ENCODE results near the gene GORASP1.

GORASP1 gene

DNA sequence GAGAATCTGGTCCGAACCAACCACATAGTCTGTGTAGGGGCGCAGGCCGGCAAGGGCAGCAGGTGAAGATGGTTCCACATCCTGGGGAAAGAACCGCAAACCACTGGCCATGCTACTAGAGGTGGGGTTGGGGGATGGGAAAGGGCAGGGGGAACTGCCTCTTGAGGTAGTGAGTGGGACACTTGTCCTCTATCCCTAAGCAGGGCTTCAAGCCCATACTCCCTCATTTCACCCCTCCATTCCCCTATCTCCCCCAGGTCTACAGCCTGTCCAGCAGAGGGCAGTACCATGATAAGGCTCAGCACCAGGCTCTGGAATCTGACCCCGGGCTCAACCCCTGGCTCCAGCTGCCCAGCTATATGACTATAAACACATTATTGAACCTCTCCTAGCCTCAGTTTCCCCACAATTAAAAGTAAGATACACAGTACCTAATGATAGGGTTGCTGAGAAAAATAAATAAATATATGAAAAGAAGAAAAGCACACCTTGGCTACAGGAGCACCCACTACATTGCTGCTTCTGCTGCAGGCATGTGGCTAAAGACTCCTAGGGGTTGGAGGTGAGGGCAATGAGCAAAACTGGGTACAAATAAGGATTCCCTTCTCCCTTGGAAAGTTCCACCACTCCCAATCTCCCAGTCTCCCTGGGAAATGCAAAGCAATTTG, 6.3 kb downstream of the GORASP1 start:
- DNase-seq = peak; percentile 63

DNA sequence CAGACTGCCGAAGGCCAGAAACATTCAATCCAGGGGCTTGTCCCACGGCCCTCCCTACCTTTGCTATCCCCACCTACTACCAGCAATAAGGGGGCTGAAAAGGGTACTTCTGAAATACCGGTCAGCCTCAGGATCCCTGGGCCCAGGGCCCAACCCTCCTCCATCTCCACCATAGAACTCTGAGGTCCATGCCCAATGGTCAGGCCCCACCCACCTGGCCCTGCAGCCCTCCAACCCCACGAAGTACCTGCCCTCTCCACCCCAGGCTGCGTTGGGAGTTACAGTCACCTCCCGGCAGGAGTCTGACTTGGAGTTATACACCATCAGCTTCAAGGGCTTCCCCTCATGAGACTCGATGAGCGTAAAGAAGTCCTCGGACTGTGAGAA, 6.9 kb downstream of the GORASP1 start:
- no peak for DNase-seq

DNA sequence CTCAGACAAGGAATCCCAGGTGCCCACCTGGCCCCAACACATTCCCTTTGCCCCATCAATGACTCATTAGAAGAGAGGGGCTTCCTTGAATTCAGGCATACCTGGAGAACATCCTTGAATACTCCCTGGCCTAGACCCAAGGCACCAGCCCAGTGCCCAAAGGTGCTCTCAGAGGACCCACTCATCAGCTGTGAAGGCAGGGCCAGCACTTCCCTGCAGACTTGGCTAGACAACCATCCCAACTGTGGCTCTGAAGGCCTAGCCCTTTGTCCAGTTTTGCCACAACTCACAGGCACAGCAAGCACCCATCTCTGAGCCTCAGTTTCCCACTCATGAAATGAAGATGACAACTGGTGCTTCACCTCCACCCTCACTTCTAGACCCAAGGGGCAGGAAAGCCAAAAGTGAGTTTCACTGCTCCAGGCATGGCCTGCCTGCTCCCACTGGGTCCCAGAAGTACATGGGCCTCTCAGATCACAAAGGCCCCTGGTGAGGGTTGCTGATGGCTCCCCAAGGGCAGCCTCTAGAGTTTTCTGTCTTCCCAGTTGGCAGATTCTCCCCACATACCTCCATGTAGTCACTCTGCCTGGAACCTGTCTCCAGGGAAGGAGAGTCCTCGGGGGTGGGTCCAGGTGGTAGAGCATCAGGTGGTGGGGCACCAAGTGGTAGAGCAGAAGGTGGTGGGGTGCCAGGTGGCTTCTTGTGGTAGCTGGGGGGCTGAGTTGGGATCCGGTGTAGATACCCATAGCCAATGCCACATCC, 7.5 kb downstream of the GORASP1 start:
- DNase-seq = no peak

DNA sequence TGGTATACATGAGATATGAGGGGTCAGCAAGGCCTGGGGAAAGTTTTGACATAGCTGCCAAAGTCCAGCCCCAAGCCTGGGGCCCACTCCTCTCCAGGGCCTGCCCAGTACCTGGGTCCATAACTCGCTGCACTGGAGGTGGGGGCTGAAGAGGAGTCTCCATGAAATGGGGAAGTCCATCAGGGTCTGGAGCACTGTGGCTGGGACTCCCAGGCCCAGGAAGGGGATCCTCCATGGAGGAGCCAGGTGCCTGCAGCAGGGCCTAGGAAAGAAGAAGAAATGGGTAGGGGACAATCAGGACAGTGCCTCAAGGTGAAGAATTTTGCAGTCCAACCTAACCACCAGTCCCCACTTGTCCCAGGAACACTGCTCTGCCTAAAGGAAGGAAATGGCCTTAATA, 8.2 kb downstream of the GORASP1 start:
- no peak for DNase-seq

DNA sequence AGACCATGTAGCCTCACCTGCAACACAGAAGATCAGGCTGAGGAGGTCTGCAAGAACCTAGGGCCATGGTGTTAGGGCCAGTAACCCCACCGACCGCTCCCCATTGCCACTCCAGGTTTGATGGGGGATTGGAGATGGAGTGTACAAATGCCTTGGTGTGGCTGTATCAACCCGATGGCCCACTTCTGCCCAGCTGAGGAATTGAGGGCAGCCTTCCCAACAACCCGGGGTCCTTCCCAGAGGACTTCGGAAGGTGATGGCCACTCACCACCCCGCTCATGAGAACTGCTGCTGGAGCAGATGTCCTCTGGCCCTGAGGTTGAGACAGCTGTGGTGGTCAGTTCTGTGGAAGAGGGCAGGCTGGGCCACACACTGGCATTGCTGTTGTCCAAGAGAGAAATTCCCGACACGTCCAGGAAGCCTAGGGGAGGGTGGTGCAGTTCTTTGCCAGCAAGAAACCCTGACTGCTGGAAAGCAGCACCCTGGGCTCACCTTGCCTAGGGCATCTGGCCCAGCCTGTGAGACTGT, 8.9 kb downstream of the GORASP1 start:
- no peak for DNase-seq

DNA sequence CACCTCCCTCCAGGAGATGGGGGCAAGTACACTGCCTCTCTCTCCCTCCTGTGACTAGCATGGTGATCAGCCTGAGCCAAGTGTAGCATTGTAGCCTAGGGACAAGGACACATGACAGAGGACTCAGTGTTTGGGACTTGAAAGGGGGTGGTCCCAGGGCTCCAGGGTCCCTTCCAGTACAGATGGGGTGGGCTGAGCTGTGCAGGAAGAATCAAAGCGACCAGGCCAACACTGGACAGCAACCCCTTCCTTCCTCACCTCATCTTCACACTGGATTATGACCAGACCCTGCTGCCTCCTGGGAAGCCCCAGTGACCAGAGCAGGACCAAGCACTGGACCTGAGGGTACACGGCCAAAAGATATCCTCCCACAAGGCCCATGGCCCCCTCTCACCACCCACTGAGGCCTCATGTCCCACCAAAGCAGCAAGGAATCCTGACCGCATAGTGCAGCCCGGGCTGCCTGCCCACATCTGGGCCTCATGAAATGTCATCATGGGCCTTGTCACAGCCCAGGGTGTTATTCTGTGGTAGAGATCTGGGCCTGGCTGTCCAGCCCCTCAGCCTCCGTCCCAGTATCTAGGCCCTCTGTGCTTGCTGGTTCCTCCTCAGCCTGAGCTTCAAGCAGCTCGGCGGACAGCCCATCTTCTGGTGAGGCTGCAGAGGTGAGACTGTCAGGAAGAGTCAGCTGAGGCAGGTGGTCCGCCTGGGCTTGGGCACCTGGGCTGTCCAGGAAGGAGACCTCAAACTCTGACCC, 9.5 kb downstream of the GORASP1 start:
- DNase-seq = no peak

DNA sequence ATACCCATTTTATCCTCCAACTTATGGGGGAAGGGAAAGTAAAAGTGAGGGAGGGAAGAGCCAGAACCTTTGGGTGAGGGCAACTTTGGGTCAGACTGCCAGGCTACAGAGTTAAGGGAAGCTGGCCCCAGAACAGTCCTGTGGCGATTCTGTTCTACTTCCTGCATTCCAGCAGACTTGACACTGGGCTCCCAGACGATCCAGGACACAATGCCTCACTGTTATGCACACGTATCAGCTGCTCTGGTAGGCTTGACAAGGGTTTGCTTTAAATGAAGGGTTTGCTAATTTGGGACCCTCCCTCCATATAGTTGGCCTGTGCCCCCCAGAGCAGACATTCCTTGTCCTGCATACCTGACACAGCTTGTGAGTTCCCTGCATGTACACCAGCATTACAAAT, 10.7 kb downstream of the GORASP1 start:
- DNase-seq = no peak

DNA sequence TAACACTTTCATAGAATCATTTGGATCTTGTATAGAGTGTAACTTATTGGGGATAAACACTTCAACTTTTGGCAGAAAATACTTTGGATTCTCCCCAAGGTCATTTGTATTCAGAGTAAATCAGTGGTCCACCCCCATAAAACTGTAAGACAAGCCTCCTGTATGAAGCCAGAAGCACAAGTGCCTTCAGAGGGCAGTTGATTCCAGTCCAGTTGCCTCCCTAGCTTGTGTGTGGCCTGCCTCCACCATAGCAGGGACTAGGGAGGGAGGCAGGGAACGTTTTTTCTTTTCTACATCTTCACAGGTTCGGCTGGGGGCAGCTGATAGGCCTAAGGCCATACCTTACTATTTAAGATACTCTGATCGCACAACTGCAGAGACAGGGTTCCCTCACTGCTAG, 11.6 kb downstream of the GORASP1 start:
- no peak for DNase-seq

DNA sequence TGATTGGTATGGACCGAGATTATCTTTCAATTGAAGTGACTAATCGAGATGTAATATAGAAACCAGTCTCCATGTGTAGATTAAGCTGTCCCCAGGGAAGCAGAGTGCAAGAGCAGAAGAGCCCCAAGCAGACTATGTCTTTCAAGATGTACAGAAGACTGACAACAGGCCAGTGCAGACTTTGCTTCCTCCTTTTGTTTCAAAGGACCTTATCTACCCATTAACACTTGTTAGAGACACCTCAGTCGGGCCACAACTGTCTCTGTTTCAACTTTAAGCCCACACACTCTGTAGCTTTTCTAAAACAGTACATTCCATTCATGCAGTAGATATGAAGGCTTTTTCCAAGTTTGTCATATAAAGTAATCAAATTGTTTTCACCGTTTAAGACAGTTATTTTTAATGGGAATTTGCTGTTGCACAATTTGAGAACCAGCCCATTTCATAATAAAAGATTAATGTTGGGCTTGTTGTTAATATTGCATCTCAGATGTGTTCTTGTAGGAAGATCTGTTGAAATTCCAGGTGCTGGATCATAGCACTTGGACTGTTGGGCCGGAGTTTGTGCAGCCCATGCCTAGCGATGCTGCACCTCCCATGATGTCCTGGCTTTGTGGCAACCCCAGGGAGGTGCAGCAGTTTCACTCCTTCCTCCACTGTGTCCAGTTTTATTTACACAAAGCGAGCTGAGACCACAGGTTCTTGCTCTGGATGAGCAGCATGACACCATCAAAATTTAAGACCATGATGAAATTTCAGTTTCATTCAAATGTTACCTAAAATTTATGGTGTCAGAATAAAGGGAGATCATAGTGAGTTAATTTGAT, 12.4 kb downstream of the GORASP1 start:
- no peak for DNase-seq

DNA sequence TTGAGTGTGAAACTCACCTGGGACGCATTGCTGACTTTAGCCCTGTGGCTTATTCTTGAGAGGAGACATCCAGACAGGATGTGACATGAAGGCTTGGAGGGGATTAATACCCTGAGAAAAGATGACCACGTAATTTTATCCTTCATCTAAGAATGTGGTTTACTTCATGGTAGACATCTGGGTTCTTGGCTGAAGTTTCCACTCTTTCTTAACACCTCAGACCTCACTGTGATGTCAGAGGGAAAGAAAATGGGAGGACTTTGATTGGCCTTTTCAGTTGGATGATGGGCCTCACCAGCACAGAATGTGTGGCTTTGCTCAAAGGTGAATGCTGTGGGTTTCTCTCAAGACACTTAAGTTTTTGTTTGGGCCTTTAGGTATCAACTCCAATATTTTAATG, 16.5 kb downstream of the GORASP1 start:
- no peak for DNase-seq

DNA sequence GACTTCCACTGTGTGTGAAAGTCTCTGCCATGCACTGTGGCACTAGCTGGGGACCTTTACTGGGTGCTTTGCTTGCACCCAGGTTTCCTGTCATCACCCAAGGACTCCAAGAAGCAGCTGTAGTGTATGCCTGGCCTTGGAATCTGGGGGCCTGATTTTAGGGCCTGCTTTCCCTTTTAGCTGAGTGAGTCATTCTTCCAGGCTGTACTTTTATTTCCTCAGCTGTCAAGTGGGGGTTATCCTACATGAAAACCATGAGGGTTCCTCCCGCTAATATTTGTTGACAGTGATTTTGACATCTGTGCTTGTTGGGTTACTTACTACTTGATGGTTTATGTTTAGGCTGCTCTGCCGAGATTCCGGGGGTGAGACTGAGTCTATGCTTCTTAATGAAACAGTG, 18.5 kb downstream of the GORASP1 start:
- DNase-seq = no peak

DNA sequence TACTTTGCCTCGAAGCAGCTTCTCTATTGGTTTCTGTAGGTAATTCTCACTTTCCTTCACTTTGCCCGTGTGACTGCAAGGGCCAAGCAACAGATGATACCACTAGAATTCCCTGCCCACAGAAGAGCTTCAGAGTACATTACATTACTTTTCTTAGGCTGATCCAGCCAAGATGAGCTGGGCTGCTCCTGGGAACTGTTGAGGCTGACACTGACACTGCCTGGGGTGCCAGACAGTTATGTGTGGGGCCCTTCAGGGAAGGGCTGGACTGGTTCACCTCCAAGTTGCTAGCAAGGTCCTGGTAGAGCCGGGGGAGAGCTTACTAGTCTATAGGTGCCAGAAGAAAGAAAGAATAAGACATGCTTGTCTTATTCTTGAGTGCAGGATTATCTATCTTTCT, 19.0 kb downstream of the GORASP1 start:
- no peak for DNase-seq

DNA sequence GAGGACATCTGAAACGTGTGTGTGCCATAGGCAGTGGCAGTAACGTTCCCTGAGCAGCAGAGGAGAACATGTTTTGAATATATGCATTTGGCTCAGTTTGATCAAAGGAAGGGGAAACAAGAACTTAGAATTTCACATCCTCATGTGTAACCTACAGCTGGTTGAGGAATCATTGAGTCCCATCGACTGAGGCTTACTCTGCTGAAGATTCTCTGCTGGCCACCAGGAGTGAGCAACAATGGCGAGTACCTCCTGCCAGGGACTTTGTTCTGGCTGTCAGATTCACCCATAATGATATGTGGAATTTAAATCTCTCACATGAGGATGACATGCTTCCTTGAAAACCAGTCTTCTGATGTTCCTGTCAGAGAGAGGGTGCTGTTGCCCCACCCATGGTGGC, 21.3 kb downstream of the GORASP1 start:
- DNase-seq = no peak

DNA sequence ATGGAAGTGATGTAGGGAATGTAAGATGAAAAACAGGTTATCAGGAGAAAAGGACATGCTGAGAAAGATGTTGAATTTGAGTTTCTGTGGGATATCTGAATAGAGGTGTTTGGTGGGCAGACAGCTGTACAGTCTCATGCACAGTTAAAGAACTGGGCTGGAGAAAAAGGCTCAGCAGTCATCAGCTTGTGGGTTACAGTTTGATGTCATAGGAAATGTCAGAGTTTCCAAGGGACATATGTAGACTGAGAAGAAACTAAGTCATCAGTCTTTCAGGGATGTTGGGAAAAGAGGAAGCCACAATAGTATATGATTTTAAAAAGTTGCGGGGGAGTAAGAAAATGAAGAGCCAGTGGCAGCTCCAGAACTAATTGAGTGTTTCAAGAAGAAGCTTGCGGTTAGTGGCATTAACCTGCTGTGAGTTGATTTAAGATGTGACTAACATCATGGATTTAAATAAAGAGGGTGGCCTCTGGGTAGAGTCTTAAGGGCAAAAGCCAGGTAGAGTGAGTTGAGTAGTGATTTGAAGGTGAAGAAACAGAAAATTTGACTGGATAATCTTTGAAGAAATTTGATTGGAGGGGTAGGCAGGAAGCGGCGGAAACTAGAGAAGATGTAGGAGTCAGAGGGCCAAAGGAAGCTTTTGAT, 24.6 kb downstream of the GORASP1 start:
- no peak for DNase-seq

DNA sequence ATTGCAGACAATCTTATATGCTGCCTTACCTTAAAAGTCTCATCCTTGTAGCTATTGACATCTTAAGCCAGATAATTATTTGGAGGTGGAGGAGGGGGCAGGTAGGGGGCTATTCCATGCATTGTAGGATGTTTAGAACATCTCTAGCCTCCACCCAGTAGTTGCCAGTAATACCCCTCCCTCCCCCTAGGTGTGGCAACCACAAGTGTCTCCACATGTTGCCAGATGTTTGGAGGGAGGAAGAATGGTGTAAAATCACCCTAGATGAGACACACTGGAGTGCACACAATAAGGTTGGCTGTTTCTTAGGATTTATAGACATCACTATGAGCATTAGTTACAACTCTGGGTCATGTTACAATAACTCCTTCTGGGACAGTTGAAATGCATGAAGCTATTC, 27.4 kb downstream of the GORASP1 start:
- DNase-seq = no peak

DNA sequence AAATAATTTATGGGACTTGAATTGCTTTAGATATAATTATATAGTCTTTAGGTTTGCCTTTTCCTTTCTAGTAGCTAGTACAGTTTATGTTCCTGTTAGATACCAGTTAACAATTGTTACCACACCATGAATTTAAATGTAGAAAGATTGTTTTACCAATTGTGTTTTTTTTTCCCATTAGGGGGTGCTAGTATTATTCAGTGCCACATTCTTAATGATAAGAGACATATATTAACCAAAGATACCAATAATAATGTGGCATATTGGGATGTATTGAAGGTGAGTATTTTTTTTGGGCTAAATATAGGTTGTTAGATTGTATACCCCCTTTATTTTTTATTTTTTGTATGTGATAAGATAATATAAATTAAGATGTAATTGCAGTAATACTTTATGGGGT, 27.9 kb downstream of the GORASP1 start:
- DNase-seq = no peak

DNA sequence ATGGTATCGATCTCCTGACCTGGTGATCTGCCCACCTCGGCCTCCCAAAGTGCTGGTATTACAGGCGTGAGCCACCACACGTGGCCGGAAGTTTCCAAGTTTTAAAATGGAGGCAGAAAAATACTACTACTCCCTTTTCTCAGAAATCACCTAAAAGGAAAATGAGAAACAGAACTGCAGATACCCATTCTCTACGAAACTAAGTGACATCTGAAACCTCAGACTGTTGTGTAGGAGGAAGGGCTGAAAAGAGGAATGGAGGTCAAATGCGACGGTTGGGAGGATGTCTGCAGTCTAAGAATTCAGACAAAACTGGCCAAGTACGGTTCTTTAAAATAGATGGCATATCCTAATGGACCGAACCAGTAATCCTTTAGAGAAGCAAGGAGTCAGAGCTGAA, 31.5 kb downstream of the GORASP1 start:
- DNase-seq = no peak

DNA sequence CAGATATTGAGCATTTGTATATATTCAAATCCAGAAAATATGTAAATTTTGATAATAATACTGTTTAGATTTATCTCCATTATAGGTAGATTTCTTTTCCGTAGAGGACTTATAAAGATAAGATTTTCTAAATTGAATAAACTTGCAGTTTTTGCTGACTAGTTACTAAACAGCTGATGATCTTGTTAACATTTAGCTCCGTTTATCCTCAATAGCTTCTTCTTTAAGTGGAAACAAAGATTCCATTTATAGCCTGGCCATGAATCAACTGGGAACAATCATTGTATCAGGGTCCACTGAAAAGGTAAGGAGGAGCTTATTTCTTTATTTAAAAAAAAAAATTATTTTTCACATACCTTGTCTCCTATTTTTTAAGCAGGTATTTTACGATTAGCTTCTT, 38.9 kb downstream of the GORASP1 start:
- no peak for DNase-seq

DNA sequence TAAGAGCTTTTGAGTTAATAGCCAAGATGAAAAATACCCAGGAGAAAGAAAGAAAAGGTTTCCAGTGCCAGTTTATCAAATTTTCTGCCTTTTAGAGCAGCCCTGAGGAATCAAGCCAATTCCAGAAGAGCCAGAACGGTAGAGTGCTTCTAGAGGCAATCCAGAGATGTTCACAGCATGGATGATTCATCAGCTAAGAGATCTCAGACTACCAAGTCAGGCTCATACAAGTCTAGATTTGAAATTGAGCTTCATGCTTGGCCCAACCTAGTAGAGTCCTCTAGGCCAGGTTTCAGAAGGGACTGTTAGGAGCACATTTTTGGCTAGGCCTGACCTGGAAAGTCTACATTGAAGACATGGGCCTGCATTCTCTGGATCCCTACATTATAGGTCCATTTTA, 40.1 kb downstream of the GORASP1 start:
- DNase-seq = no peak

DNA sequence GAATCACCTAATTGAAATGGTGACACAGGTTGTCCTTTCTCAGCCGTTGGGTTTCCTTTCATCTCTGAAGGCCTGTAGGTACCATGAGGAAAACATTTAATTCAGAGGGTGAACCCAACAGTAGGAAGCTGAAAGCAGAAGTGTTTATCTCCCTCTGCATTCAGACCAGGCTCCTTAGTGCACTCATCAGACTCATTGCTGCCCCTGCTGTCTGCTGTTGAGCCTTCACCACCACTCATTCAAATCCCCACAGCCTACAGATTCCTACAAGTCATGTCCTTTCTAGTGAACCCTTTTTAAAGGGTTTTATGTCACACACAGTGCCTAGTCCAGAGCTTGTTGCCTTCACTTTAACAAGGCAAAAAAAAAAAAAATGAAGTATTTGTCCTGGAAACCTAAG, 42.2 kb downstream of the GORASP1 start:
- peak; percentile 44 for DNase-seq

DNA sequence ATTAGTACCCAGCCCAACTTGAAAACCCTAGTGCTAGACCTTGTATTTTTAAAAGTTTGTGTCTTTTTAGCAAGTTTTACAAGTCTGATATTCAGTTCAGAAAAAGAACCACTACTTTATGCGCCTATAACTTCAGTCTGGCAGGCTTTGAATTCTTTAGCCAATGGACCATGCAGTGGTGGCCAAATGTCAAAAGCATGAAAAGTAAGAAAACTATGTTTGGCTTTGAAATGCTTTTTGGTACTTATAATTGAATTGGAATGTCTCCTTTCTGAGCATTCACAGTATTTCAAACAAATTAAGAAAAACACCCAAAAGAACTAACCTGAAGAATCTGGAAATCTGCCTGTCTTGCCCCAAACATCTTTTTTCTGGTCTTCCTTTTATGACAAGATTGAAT, 42.8 kb downstream of the GORASP1 start:
- DNase-seq = no peak

DNA sequence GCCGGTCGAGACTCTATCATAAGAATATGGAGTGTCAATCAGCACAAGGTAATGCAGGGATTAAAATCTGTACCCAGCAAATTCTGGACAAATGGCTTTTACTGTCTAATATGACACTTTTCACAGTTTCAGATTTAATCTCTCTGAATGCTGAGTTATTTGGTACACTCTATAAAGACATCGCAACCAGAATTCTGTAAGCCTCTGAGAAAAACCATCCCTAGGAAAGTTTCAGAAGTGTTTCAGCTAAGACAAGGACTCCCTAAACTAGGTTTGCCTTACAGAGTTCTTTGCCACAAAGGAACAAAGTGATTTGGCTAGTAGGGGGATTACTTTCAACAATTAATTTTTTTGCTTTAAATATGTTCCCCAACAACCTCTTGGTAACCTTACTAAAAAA, 44.3 kb downstream of the GORASP1 start:
- no peak for DNase-seq

DNA sequence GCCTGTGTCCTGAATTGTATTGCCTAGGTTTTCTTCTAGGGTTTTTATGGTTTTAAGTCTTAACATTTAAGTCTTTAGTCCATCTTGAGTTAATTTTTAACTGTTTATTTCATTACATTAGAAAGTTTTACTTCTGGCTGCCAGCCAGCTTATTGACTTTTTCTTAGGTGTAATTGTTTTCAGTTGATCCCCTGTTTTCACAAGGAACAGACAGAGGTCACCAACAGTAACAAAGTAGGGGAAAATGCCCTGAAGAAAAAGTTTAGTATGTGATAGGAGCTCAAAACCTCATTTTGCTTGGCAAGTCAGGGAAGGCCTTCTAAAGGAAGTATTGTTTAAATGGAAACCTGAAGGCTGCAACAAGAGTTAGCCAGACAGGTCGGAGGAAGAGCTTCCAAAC, 45.2 kb downstream of the GORASP1 start:
- DNase-seq = no peak

All from NCI-H82 (cell line).